NCI-H1436 treated with DMSO at 0.1 percent for 48 hours (cell line): ENCODE results near the gene EIF5A.
A peak's percentile ranks its signal among the peaks of the same experiment; 100 is the strongest.

Experiments
- DNase-seq: peaks from one replicate; lab custom pipeline; 2025; lab: John Stamatoyannopoulos, UW

Gene EIF5A

GRCh38 chr17:7313890-7314718 lies 6.7 kb downstream of the EIF5A start:
- DNase-seq: no peak

GRCh38 chr17:7314719-7315569 lies 7.5 kb downstream of the EIF5A start, which contains the start of gene GPS2:
Gene GPS2, minus strand, starts transcription at chr17:7315360. Its CDS starts 308 bp downstream, at chr17:7315052.
- DNase-seq: peak; percentile 13

GRCh38 chr17:7315570-7316235 lies 8.3 kb downstream of the EIF5A start:
- no peak for DNase-seq

- DNase-seq: no peak
Observed at GRCh38 chr17:7317161-7317803, 9.9 kb downstream of the EIF5A start.

- no peak for DNase-seq
Observed at GRCh38 chr17:7318121-7318860, 10.9 kb downstream of the EIF5A start.

- no peak for DNase-seq
Observed at GRCh38 chr17:7321466-7321865, 14.0 kb downstream of the EIF5A start.

- DNase-seq: no peak
Observed at GRCh38 chr17:7322520-7323194, 15.2 kb downstream of the EIF5A start.

GRCh38 chr17:7323731-7324437 lies 16.5 kb downstream of the EIF5A start:
- no peak for DNase-seq

GRCh38 chr17:7324438-7324779 lies 17.0 kb downstream of the EIF5A start:
- no peak for DNase-seq

- no peak for DNase-seq
Observed at GRCh38 chr17:7325031-7325528, 17.7 kb downstream of the EIF5A start.

GRCh38 chr17:7326186-7326585 lies 18.8 kb downstream of the EIF5A start:
- no peak for DNase-seq

- no peak for DNase-seq
Observed at GRCh38 chr17:7327056-7327455, 19.6 kb downstream of the EIF5A start.

GRCh38 chr17:7327501-7327900 lies 20.1 kb downstream of the EIF5A start:
- DNase-seq: no peak

GRCh38 chr17:7328009-7328408 lies 20.6 kb downstream of the EIF5A start:
- no peak for DNase-seq

- no peak for DNase-seq
Observed at GRCh38 chr17:7328840-7329373, 21.5 kb downstream of the EIF5A start, which contains the start of gene NEURL4. Gene NEURL4, minus strand, starts transcription at chr17:7329335. Its CDS starts 23 bp downstream, at chr17:7329312.

- DNase-seq: peak; percentile 93
Observed at GRCh38 chr17:7329374-7329996, 22.1 kb downstream of the EIF5A start.

GRCh38 chr17:7329997-7330637 lies 22.7 kb downstream of the EIF5A start:
- DNase-seq: no peak

- DNase-seq: no peak
Observed at GRCh38 chr17:7330638-7331015, 23.2 kb downstream of the EIF5A start.

- DNase-seq: no peak
Observed at GRCh38 chr17:7332111-7332510, 24.7 kb downstream of the EIF5A start.
